ENCODE measurements around the gene OVOL1. TPM values are rescaled to one million over a fixed set of nuclear protein-coding genes. Genes with fewer than 3 reads are reported as not detected.

Gene OVOL1
- total and polyA plus RNA-seq, 2 of the 13 experiments (the other 11 are each of a cell fraction or from before 2014, with no cell fraction given) = 0.01 TPM; not detected in 1

DNA sequence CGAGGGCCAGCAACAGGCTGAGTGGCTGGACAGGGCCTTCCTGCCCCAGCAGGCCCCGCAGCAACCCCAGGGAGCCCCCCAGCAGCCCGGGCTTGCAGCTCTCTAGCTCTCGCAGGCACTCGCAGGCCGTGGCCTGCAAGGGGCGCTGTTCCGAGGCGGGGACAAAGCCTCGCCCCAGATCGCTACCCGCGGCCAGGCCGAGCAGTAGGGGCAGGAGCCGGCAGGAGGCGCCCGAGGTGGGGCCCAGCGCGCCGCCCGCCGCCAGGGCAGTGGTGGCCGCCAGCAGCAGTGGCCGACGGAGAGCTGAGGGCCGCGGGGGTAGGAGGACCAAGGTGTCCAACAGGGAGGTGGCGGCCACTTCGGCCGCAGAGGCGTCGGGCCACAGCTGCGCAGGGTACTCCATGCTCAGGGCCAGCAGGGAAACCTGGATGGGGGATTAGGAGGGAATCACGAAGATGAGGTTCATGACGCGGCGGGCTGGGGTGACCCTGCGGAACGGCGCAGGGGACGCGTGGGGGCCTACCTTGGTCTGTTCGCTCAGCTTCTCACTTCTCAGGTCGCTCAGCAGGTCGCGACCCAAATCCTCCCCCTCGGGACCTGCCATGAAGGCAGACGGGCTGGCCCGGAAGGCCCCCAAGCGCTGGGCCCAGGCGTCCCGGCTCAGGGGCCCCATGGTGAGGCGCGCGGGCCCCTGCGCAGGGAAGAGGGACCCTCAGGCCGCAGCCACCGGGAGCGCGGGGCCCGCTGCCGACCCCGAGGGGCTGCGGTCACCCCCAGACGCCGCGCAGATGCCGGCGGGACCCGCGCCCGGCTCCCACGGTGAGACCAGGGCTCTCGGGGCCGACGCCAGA lies 6.7 kb upstream of the OVOL1 start (continued):
- TF ChIP-seq, protein P1, sequence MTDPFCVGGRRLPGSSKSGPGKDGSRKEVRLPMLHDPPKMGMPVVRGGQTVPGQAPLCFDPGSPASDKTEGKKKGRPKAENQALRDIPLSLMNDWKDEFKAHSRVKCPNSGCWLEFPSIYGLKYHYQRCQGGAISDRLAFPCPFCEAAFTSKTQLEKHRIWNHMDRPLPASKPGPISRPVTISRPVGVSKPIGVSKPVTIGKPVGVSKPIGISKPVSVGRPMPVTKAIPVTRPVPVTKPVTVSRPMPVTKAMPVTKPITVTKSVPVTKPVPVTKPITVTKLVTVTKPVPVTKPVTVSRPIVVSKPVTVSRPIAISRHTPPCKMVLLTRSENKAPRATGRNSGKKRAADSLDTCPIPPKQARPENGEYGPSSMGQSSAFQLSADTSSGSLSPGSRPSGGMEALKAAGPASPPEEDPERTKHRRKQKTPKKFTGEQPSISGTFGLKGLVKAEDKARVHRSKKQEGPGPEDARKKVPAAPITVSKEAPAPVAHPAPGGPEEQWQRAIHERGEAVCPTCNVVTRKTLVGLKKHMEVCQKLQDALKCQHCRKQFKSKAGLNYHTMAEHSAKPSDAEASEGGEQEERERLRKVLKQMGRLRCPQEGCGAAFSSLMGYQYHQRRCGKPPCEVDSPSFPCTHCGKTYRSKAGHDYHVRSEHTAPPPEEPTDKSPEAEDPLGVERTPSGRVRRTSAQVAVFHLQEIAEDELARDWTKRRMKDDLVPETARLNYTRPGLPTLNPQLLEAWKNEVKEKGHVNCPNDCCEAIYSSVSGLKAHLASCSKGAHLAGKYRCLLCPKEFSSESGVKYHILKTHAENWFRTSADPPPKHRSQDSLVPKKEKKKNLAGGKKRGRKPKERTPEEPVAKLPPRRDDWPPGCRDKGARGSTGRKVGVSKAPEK (CRISPR knock-in tag; IDR thresholded peaks at IDR 0.05; ENCODE audit: borderline replicate concordance) = no peak
- TF ChIP-seq FIP1L1 (IDR thresholded peaks at IDR 0.05; ENCODE audit: borderline replicate concordance, insufficient read depth, low read depth, low read length) (no peak), SMARCC2 (IDR thresholded peaks at IDR 0.05) (no peak), ZBTB7A (CRISPR knock-in tag; IDR thresholded peaks at IDR 0.05) (no peak), ZNF251 (CRISPR knock-in tag; IDR thresholded peaks at IDR 0.05) (no peak), HOXA7 (CRISPR knock-in tag; IDR thresholded peaks at IDR 0.05) (no peak), ATF7-NPFF (CRISPR knock-in tag; IDR thresholded peaks at IDR 0.05; ENCODE audit: low read depth) (peak; percentile 69), HHEX (CRISPR knock-in tag; IDR thresholded peaks at IDR 0.05) (no peak), ZNF850 (CRISPR knock-in tag; conservative IDR thresholded peaks at IDR 0.05) (no peak), ZBTB7B (CRISPR knock-in tag; IDR thresholded peaks at IDR 0.05) (no peak), FOXA1 (IDR thresholded peaks at IDR 0.05) (no peak), FOXA1 (CRISPR knock-in tag; IDR thresholded peaks at IDR 0.05) (no peak), ZNF839 (CRISPR knock-in tag; IDR thresholded peaks at IDR 0.05; ENCODE audit: borderline replicate concordance) (no peak), TAF1 (CRISPR knock-in tag; IDR thresholded peaks at IDR 0.05) (peak; percentile 29), NAIF1 (CRISPR knock-in tag; IDR thresholded peaks at IDR 0.05; ENCODE audit: borderline replicate concordance) (no peak)
- TF ChIP-seq, protein P2, sequence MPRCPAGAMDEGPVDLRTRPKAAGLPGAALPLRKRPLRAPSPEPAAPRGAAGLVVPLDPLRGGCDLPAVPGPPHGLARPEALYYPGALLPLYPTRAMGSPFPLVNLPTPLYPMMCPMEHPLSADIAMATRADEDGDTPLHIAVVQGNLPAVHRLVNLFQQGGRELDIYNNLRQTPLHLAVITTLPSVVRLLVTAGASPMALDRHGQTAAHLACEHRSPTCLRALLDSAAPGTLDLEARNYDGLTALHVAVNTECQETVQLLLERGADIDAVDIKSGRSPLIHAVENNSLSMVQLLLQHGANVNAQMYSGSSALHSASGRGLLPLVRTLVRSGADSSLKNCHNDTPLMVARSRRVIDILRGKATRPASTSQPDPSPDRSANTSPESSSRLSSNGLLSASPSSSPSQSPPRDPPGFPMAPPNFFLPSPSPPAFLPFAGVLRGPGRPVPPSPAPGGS (CRISPR knock-in tag; IDR thresholded peaks at IDR 0.05) = peak; percentile 28; the same call in 1 of the 2 replicates
- TF ChIP-seq, protein P3, sequence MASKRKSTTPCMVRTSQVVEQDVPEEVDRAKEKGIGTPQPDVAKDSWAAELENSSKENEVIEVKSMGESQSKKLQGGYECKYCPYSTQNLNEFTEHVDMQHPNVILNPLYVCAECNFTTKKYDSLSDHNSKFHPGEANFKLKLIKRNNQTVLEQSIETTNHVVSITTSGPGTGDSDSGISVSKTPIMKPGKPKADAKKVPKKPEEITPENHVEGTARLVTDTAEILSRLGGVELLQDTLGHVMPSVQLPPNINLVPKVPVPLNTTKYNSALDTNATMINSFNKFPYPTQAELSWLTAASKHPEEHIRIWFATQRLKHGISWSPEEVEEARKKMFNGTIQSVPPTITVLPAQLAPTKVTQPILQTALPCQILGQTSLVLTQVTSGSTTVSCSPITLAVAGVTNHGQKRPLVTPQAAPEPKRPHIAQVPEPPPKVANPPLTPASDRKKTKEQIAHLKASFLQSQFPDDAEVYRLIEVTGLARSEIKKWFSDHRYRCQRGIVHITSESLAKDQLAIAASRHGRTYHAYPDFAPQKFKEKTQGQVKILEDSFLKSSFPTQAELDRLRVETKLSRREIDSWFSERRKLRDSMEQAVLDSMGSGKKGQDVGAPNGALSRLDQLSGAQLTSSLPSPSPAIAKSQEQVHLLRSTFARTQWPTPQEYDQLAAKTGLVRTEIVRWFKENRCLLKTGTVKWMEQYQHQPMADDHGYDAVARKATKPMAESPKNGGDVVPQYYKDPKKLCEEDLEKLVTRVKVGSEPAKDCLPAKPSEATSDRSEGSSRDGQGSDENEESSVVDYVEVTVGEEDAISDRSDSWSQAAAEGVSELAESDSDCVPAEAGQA (IDR thresholded peaks at IDR 0.05; ENCODE audit: low read depth) = peak; percentile 36; the same call in 1 of the 2 replicates
- TF ChIP-seq, protein P3 (CRISPR knock-in tag; IDR thresholded peaks at IDR 0.05; ENCODE audit: borderline replicate concordance) = no peak
- TF ChIP-seq, protein P4, sequence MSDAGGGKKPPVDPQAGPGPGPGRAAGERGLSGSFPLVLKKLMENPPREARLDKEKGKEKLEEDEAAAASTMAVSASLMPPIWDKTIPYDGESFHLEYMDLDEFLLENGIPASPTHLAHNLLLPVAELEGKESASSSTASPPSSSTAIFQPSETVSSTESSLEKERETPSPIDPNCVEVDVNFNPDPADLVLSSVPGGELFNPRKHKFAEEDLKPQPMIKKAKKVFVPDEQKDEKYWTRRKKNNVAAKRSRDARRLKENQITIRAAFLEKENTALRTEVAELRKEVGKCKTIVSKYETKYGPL (CRISPR knock-in tag; IDR thresholded peaks at IDR 0.05) = no peak

All from HepG2 (cell line).